ENCODE data around the gene PTGES2.
"Not testable (repeated sequence)": the region's sequence is repeated elsewhere in the genome, so short reads cannot be mapped to it uniquely, and the experiment has no call there.

PTGES2 gene

GRCh38 chr9:128144239-128145181, 17.0 kb upstream of the PTGES2 start:
- Histone ChIP-seq H3K4me1 (ENCODE audit: insufficient read depth, low read length) (no peaks in the 10 kb centered on the region), H3K27me3 (ENCODE audit: insufficient read depth, low read length) (no peaks in the 10 kb centered on the region), H3K9me3 (ENCODE audit: insufficient read depth, low read depth, low read length) (no peaks in the 10 kb centered on the region), H3K9ac (ENCODE audit: low read depth, low read length) (no peak overlapping the region), H3K36me3 (ENCODE audit: insufficient read depth, low read length) (no peaks in the 10 kb centered on the region), H3K27ac (ENCODE audit: low read depth, low read length) (no peak overlapping the region), H3K4me3 (ENCODE audit: low read length) (no peak overlapping the region)
- WGBS: 92% methylated on average over 22 of the region's 22 CpGs

- Histone ChIP-seq H3K36me3 (ENCODE audit: insufficient read depth, low read length) (no peaks in the 10 kb centered on the region), H3K27me3 (ENCODE audit: insufficient read depth, low read length) (no peaks in the 10 kb centered on the region), H3K4me3 (ENCODE audit: low read length) (no peak overlapping the region), H3K4me1 (ENCODE audit: insufficient read depth, low read length) (no peaks in the 10 kb centered on the region), H3K27ac (ENCODE audit: low read depth, low read length) (no peak overlapping the region), H3K9ac (ENCODE audit: low read depth, low read length) (no peak overlapping the region), H3K9me3 (ENCODE audit: insufficient read depth, low read depth, low read length) (no peaks in the 10 kb centered on the region)
- 91% methylated on average over 8 of the region's 8 CpGs for WGBS
These were observed 16.2 kb upstream of the PTGES2 start for GRCh38 chr9:128143525-128144238.

- H3K9me3 ChIP-seq (ENCODE audit: insufficient read depth, low read depth, low read length): no peaks in the 10 kb centered on the region
- H3K27me3 ChIP-seq (ENCODE audit: insufficient read depth, low read length): no peaks in the 10 kb centered on the region
- H3K9ac ChIP-seq (ENCODE audit: low read depth, low read length): no peak overlapping the region
- H3K27ac ChIP-seq (ENCODE audit: low read depth, low read length): no peak overlapping the region
- 69% methylated on average over 2 of the region's 2 CpGs for WGBS
- no peaks in the 10 kb centered on the region for H3K36me3 ChIP-seq (ENCODE audit: insufficient read depth, low read length)
- no peaks in the 10 kb centered on the region for H3K4me1 ChIP-seq (ENCODE audit: insufficient read depth, low read length)
- no peak overlapping the region for H3K4me3 ChIP-seq (ENCODE audit: low read length)
These were observed 15.1 kb upstream of the PTGES2 start for GRCh38 chr9:128142596-128142995.

GRCh38 chr9:128142061-128142460, 14.5 kb upstream of the PTGES2 start:
- H3K4me3 ChIP-seq (ENCODE audit: low read length): no peak overlapping the region
- no peak overlapping the region for H3K9ac ChIP-seq (ENCODE audit: low read depth, low read length)
- H3K9me3 ChIP-seq (ENCODE audit: insufficient read depth, low read depth, low read length): no peaks in the 10 kb centered on the region
- H3K27ac ChIP-seq (ENCODE audit: low read depth, low read length): no peak overlapping the region
- no peaks in the 10 kb centered on the region for H3K4me1 ChIP-seq (ENCODE audit: insufficient read depth, low read length)
- WGBS: 76% methylated on average over 4 of the region's 4 CpGs
- H3K36me3 ChIP-seq (ENCODE audit: insufficient read depth, low read length): no peaks in the 10 kb centered on the region
- no peaks in the 10 kb centered on the region for H3K27me3 ChIP-seq (ENCODE audit: insufficient read depth, low read length)

- H3K9me3 ChIP-seq (ENCODE audit: insufficient read depth, low read depth, low read length): no peaks in the 10 kb centered on the region
- no peak overlapping the region for H3K27ac ChIP-seq (ENCODE audit: low read depth, low read length)
- 94% methylated on average over 3 of the region's 3 CpGs for WGBS
- H3K9ac ChIP-seq (ENCODE audit: low read depth, low read length): no peak overlapping the region
- no peaks in the 10 kb centered on the region for H3K4me1 ChIP-seq (ENCODE audit: insufficient read depth, low read length)
- no peak overlapping the region for H3K4me3 ChIP-seq (ENCODE audit: low read length)
- H3K36me3 ChIP-seq (ENCODE audit: insufficient read depth, low read length): no peaks in the 10 kb centered on the region
- no peaks in the 10 kb centered on the region for H3K27me3 ChIP-seq (ENCODE audit: insufficient read depth, low read length)
These were observed 14.1 kb upstream of the PTGES2 start for GRCh38 chr9:128141604-128142003.

- Histone ChIP-seq H3K27ac (ENCODE audit: low read depth, low read length) (no peak overlapping the region), H3K4me3 (ENCODE audit: low read length) (no peak overlapping the region), H3K27me3 (ENCODE audit: insufficient read depth, low read length) (no peaks in the 10 kb centered on the region), H3K4me1 (ENCODE audit: insufficient read depth, low read length) (no peaks in the 10 kb centered on the region), H3K9me3 (ENCODE audit: insufficient read depth, low read depth, low read length) (no peaks in the 10 kb centered on the region), H3K9ac (ENCODE audit: low read depth, low read length) (no peak overlapping the region), H3K36me3 (ENCODE audit: insufficient read depth, low read length) (no peaks in the 10 kb centered on the region)
- WGBS: 90% methylated on average over 8 of the region's 16 CpGs
These were observed 12.1 kb upstream of the PTGES2 start for GRCh38 chr9:128139621-128140020.

- H3K27ac ChIP-seq (ENCODE audit: low read depth, low read length): no peak overlapping the region
- H3K36me3 ChIP-seq (ENCODE audit: insufficient read depth, low read length): no peaks in the 10 kb centered on the region
- 97% methylated on average over 3 of the region's 3 CpGs for WGBS
- peaks cover 3% of the 10 kb centered on the region; the same call in 1 of the 2 replicates for H3K27me3 ChIP-seq (ENCODE audit: insufficient read depth, low read length)
- no peak overlapping the region for H3K9ac ChIP-seq (ENCODE audit: low read depth, low read length)
- no peaks in the 10 kb centered on the region for H3K4me1 ChIP-seq (ENCODE audit: insufficient read depth, low read length)
- no peaks in the 10 kb centered on the region for H3K9me3 ChIP-seq (ENCODE audit: insufficient read depth, low read depth, low read length)
- H3K4me3 ChIP-seq (ENCODE audit: low read length): no peak overlapping the region
These were observed 10.5 kb upstream of the PTGES2 start for GRCh38 chr9:128138001-128138400.

GRCh38 chr9:128136816-128137793, 9.6 kb upstream of the PTGES2 start:
- H3K36me3 ChIP-seq (ENCODE audit: insufficient read depth, low read length): no peaks in the 10 kb centered on the region
- H3K9ac ChIP-seq (ENCODE audit: low read depth, low read length): no peak overlapping the region
- no peak overlapping the region for H3K4me3 ChIP-seq (ENCODE audit: low read length)
- no peak overlapping the region for H3K27ac ChIP-seq (ENCODE audit: low read depth, low read length)
- peaks cover 3% of the 10 kb centered on the region; the same call in 1 of the 2 replicates for H3K27me3 ChIP-seq (ENCODE audit: insufficient read depth, low read length)
- no peaks in the 10 kb centered on the region for H3K4me1 ChIP-seq (ENCODE audit: insufficient read depth, low read length)
- H3K9me3 ChIP-seq (ENCODE audit: insufficient read depth, low read depth, low read length): no peaks in the 10 kb centered on the region
- 92% methylated on average over 18 of the region's 18 CpGs for WGBS

- not testable (repeated sequence) for H3K27me3 ChIP-seq (ENCODE audit: insufficient read depth, low read length); H3K4me3 ChIP-seq (ENCODE audit: low read length); H3K9ac ChIP-seq (ENCODE audit: low read depth, low read length); H3K9me3 ChIP-seq (ENCODE audit: insufficient read depth, low read depth, low read length); H3K4me1 ChIP-seq (ENCODE audit: insufficient read depth, low read length); H3K27ac ChIP-seq (ENCODE audit: low read depth, low read length); H3K36me3 ChIP-seq (ENCODE audit: insufficient read depth, low read length)
- WGBS: 82% methylated on average over 8 of the region's 8 CpGs
These were observed 8.0 kb upstream of the PTGES2 start for GRCh38 chr9:128135561-128135960.

GRCh38 chr9:128132139-128132538, 4.6 kb upstream of the PTGES2 start:
- not testable (repeated sequence) for H3K4me3 ChIP-seq (ENCODE audit: low read length); H3K27ac ChIP-seq (ENCODE audit: low read depth, low read length); H3K4me1 ChIP-seq (ENCODE audit: insufficient read depth, low read length); H3K36me3 ChIP-seq (ENCODE audit: insufficient read depth, low read length); H3K9ac ChIP-seq (ENCODE audit: low read depth, low read length); H3K9me3 ChIP-seq (ENCODE audit: insufficient read depth, low read depth, low read length)
- peaks cover 12% of the 10 kb centered on the region; the same call in 1 of the 2 replicates for H3K27me3 ChIP-seq (ENCODE audit: insufficient read depth, low read length)
- 86% methylated on average over 8 of the region's 8 CpGs for WGBS
